ENCODE results near the gene AP1S2.
A peak's percentile ranks its signal among the peaks of the same experiment; 100 is the strongest.

Gene AP1S2

DNA sequence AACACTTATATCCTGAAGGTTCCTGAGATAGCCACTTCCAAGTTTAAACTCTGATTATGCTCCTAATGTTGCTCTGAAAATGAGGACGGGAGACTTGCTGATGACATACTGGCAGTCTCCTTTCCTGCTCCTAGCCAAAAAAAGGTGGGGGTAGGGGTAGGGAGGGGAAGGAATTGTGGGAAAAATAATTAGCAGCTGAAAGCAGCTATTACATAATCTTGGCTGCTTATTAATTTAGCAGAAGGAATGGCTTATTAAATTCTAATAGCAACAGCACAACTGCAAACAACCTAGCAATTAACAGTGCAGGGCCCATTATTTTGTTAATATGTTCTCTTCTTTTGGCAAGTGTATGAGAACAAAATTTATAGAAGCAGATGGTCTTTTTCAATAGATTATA is 2.0 kb upstream of the AP1S2 start:
- DNase-seq (ENCODE audit: low spot score), result no peak
- TF ChIP-seq, protein P1, sequence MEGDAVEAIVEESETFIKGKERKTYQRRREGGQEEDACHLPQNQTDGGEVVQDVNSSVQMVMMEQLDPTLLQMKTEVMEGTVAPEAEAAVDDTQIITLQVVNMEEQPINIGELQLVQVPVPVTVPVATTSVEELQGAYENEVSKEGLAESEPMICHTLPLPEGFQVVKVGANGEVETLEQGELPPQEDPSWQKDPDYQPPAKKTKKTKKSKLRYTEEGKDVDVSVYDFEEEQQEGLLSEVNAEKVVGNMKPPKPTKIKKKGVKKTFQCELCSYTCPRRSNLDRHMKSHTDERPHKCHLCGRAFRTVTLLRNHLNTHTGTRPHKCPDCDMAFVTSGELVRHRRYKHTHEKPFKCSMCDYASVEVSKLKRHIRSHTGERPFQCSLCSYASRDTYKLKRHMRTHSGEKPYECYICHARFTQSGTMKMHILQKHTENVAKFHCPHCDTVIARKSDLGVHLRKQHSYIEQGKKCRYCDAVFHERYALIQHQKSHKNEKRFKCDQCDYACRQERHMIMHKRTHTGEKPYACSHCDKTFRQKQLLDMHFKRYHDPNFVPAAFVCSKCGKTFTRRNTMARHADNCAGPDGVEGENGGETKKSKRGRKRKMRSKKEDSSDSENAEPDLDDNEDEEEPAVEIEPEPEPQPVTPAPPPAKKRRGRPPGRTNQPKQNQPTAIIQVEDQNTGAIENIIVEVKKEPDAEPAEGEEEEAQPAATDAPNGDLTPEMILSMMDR (IDR thresholded peaks at IDR 0.05; ENCODE audit: borderline replicate concordance, control extremely low read depth, extremely low read depth, insufficient read depth, missing control alignments), result no peak
- in situ Hi-C loops (cut with MboI; ENCODE audit: low sequenced_read_pairs, unreplicated experiment), result no loop called here

DNA sequence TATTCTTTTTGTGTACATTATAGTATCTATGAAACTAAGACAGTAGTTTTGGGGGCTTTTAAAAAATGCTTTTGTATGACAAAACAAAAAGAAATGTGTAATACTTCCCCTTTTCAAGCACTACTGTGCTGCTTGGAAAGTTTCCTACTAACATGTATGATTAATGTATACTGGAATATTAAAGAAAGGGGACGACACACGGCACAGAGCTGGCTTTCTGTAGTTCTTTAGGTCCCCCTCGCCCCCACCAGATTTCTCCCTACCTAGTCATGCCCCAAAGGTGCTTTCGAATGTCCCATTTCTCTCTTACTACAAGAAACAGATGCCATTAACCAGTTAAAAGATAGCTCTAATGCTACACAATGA is 1.6 kb upstream of the AP1S2 start:
- TF ChIP-seq, protein P1 (IDR thresholded peaks at IDR 0.05; ENCODE audit: borderline replicate concordance, control extremely low read depth, extremely low read depth, insufficient read depth, missing control alignments), result no peak
- in situ Hi-C loops (cut with MboI; ENCODE audit: low sequenced_read_pairs, unreplicated experiment), result no loop called here
- no peak for DNase-seq (ENCODE audit: low spot score)

DNA sequence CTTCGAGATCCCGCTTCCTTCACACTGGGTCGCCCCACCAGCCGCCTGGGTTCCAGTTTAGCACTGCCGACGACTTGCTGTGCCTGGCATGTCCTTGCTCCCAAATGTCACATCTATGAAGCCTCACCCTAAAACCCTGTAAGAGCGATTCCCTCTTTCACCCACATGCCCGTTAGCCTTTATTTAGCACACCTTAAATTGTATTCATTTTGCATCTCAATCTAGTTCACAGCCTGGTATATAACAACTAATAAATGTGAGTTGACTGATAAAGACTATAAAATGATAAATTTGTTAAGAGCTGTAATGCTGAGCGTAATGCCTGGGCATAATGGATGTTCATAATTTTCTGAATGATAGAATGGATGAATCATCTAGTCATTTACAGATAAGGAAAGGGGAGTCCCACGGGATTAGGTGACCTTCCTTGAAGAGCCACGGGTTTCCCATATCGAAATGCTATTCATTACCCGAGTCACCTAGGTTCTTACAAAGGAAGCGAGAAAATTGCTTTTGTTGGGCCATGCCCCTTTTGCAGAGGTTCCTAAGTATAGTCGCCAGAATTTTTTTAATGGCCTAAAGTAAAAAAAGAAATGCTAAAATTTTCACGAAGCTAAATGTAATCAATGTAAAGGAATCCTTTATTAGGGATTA is 1.1 kb upstream of the AP1S2 start:
- DNase-seq (ENCODE audit: low spot score), result no peak
- in situ Hi-C loops (cut with MboI; ENCODE audit: low sequenced_read_pairs, unreplicated experiment), result no loop called here
- TF ChIP-seq, protein P1 (IDR thresholded peaks at IDR 0.05; ENCODE audit: borderline replicate concordance, control extremely low read depth, extremely low read depth, insufficient read depth, missing control alignments), result no peak

DNA sequence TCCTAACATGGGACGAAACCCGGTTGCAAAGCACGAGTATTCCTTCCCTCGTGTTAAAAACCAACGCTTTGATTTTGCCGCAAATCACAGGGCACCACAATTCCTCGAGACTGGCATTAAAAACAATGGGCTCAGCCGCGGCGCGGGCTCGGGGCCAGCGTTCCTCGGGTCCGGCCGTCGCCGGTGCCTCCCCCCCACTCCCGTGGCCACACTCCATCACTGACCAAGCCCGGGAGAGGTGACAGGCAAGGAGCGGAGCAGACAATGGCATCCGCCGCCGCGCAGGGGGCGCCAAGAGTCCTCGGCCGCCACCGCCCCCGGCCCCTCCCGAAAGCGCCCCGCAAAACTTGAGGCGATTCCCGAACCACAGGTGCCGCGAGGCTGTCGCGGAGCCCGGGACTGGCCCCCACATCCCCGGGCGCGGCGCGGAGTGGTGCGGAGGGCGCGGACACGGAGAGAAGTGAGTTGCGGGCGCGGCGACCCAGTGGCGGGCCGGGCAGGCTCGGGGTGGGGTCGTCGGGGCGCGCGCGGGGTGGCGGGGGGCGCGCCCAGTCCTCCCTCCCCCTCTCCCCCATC is 445 bp downstream of the AP1S2 start:
- in situ Hi-C loops (cut with MboI; ENCODE audit: low sequenced_read_pairs, unreplicated experiment), result no loop called here
- TF ChIP-seq, protein P1 (IDR thresholded peaks at IDR 0.05; ENCODE audit: borderline replicate concordance, control extremely low read depth, extremely low read depth, insufficient read depth, missing control alignments), result peak; percentile 53
- peak; percentile 62 for DNase-seq (ENCODE audit: low spot score)

DNA sequence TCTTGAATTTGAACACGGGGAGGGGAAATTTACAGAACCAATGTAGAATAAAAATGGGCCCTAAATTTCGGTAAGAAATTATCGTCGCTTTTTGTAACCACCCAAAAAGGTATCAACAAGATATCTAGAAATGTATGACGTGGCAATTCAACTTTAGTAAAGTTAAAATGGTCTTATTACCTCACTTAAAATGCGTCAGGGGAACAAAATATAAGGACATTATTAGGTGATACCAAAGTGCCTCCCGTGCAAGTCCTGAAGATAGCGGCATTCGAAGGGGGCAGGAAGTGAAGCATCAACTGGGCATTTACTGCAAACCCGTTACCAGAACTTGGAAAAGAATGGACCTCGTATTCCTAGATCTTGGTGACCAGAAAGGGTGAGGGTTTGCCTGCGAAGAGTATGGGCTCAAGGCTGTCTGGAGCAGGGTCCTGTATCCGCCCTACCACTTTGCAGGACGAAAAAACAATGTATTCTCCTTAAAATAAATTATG is 980 bp downstream of the AP1S2 start:
- in situ Hi-C loops (cut with MboI; ENCODE audit: low sequenced_read_pairs, unreplicated experiment), result no loop called here
- TF ChIP-seq, protein P1 (IDR thresholded peaks at IDR 0.05; ENCODE audit: borderline replicate concordance, control extremely low read depth, extremely low read depth, insufficient read depth, missing control alignments), result no peak
- DNase-seq (ENCODE audit: low spot score), result no peak

DNA sequence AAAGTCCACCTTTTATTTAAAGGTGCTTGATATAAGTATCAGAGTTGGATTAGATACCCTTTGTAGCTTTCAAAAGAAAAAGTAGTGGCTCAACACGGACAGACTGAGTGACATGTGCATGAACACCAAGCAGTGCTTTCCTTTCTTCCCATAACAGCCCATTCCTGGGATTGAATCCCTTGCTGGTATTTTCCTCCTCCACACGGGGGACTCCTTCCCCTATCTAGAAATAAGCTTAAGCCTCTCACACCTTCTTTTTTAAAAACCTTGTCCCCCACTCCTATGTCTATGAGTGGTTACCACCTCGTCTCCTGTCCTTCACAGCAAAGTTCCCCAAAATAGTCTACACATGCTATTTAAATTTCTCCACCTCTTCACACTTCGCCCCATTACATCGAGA is 5.1 kb downstream of the AP1S2 start:
- DNase-seq (ENCODE audit: low spot score), result no peak
- in situ Hi-C loops (cut with MboI; ENCODE audit: low sequenced_read_pairs, unreplicated experiment), result no loop called here
- TF ChIP-seq, protein P1 (IDR thresholded peaks at IDR 0.05; ENCODE audit: borderline replicate concordance, control extremely low read depth, extremely low read depth, insufficient read depth, missing control alignments), result no peak
